ENCODE results near the gene RAX2. TPM values are rescaled to one million over a fixed set of nuclear protein-coding genes. Genes with fewer than 3 reads are reported as not detected.

RAX2 gene
- total RNA-seq, 1 donor from 2014 or later = not detected

GRCh38 chr19:3801412-3802096 lies 29.5 kb upstream of the RAX2 start:
- peak in 1 of 2 donors; percentile 57 for DNase-seq (ENCODE audit: low read depth in 2 of 2)

GRCh38 chr19:3800996-3801395 lies 29.0 kb upstream of the RAX2 start:
- no peak for DNase-seq (ENCODE audit: low read depth in 2 of 2)

GRCh38 chr19:3798137-3798536 lies 26.1 kb upstream of the RAX2 start:
- no peak for DNase-seq (ENCODE audit: low read depth in 2 of 2)

GRCh38 chr19:3796358-3796757 lies 24.3 kb upstream of the RAX2 start:
- DNase-seq (ENCODE audit: low read depth in 2 of 2) = no peak

GRCh38 chr19:3793799-3794198 lies 21.8 kb upstream of the RAX2 start:
- no peak for DNase-seq (ENCODE audit: low read depth in 2 of 2)

GRCh38 chr19:3792114-3792513 lies 20.1 kb upstream of the RAX2 start:
- DNase-seq (ENCODE audit: low read depth in 2 of 2) = no peak

- no peak for DNase-seq (ENCODE audit: low read depth in 2 of 2)
Observed at GRCh38 chr19:3790941-3791340, 18.9 kb upstream of the RAX2 start.

- DNase-seq (ENCODE audit: low read depth in 2 of 2) = no peak
Observed at GRCh38 chr19:3790209-3790734, 18.2 kb upstream of the RAX2 start.

- no peak for DNase-seq (ENCODE audit: low read depth in 2 of 2)
Observed at GRCh38 chr19:3788996-3789778, 17.2 kb upstream of the RAX2 start.

GRCh38 chr19:3785938-3786824 lies 14.2 kb upstream of the RAX2 start, which contains the start of gene MATK:
Gene MATK, minus strand, starts transcription at chr19:3786381. Its CDS starts 1,246 bp downstream, at chr19:3785135.
- DNase-seq (ENCODE audit: low read depth in 2 of 2) = no peak

GRCh38 chr19:3785451-3785937 lies 13.5 kb upstream of the RAX2 start:
- no peak for DNase-seq (ENCODE audit: low read depth in 2 of 2)

GRCh38 chr19:3784607-3785450 lies 12.8 kb upstream of the RAX2 start:
- no peak for DNase-seq (ENCODE audit: low read depth in 2 of 2)

- DNase-seq (ENCODE audit: low read depth in 2 of 2) = peak in 1 of 2 donors; percentile 35
Observed at GRCh38 chr19:3783660-3784584, 11.9 kb upstream of the RAX2 start.

GRCh38 chr19:3782903-3783302 lies 10.9 kb upstream of the RAX2 start:
- DNase-seq (ENCODE audit: low read depth in 2 of 2) = no peak

GRCh38 chr19:3782330-3782729 lies 10.3 kb upstream of the RAX2 start:
- no peak for DNase-seq (ENCODE audit: low read depth in 2 of 2)

GRCh38 chr19:3781603-3782002 lies 9.6 kb upstream of the RAX2 start:
- DNase-seq (ENCODE audit: low read depth in 2 of 2) = no peak

GRCh38 chr19:3780786-3781304 lies 8.8 kb upstream of the RAX2 start:
- DNase-seq (ENCODE audit: low read depth in 2 of 2) = no peak

- DNase-seq (ENCODE audit: low read depth in 2 of 2) = no peak
Observed at GRCh38 chr19:3778899-3779723, 7.1 kb upstream of the RAX2 start.
